ENCODE results near the gene KDM4C. TPM values are rescaled to one million over a fixed set of nuclear protein-coding genes. Genes with fewer than 3 reads are reported as not detected.

Gene KDM4C
- polyA plus RNA-seq, 1 donor (not counting 4 experiments of a cell fraction or from before 2014, with no cell fraction given) = 17.2 TPM

- DNase-seq (ENCODE audit: low read depth, low spot score) (no peak), FAIRE-seq (no peak)
- H3K79me2 ChIP-seq (ENCODE audit: control insufficient read depth, insufficient read depth, low read length) = no peaks in the 10 kb centered on the region
- no peaks in the 10 kb centered on the region for H4K20me1 ChIP-seq (ENCODE audit: control insufficient read depth, extremely low read depth, insufficient read depth, low read length)
- H3K36me3 ChIP-seq (ENCODE audit: control insufficient read depth in 2 of 2, extremely low read depth in 1 of 2, insufficient read depth in 2 of 2, low read length in 2 of 2) = no peaks in the 10 kb centered on the region
- no peaks in the 10 kb centered on the region for H3K9me3 ChIP-seq (ENCODE audit: control insufficient read depth, low read depth, low read length)
- dilution Hi-C loops (cut with MboI; ENCODE audit: extremely low pct_ligation_motif_present, low sequenced_read_pairs) = no loop called here
- no peak overlapping the region for H3K4me2 ChIP-seq (ENCODE audit: control insufficient read depth, extremely low read depth, insufficient read depth, low read depth, low read length)
- no peak overlapping the region for H3K27ac ChIP-seq (ENCODE audit: control insufficient read depth, insufficient read depth, low read length)
- H3K9me1 ChIP-seq (ENCODE audit: control insufficient read depth, extremely low read depth, insufficient read depth, low read length) = no peaks in the 10 kb centered on the region
- TF ChIP-seq, protein P1, sequence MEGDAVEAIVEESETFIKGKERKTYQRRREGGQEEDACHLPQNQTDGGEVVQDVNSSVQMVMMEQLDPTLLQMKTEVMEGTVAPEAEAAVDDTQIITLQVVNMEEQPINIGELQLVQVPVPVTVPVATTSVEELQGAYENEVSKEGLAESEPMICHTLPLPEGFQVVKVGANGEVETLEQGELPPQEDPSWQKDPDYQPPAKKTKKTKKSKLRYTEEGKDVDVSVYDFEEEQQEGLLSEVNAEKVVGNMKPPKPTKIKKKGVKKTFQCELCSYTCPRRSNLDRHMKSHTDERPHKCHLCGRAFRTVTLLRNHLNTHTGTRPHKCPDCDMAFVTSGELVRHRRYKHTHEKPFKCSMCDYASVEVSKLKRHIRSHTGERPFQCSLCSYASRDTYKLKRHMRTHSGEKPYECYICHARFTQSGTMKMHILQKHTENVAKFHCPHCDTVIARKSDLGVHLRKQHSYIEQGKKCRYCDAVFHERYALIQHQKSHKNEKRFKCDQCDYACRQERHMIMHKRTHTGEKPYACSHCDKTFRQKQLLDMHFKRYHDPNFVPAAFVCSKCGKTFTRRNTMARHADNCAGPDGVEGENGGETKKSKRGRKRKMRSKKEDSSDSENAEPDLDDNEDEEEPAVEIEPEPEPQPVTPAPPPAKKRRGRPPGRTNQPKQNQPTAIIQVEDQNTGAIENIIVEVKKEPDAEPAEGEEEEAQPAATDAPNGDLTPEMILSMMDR (optimal IDR thresholded peaks at IDR 0.05 in 1 of 3, IDR thresholded peaks at IDR 0.05 in 1 of 3, conservative IDR thresholded peaks at IDR 0.05 in 1 of 3; ENCODE audit: extremely low read depth in 1 of 3, insufficient read depth in 2 of 3, low read length in 3 of 3) = no peak
- TF ChIP-seq EZH2 (IDR thresholded peaks at IDR 0.05; ENCODE audit: low read length) = no peak
- no peaks in the 10 kb centered on the region for H3K27me3 ChIP-seq (ENCODE audit: control insufficient read depth, extremely low read depth, insufficient read depth, low read length)
- no peak overlapping the region for H2AFZ ChIP-seq (ENCODE audit: control insufficient read depth, low read length)
- no peaks in the 10 kb centered on the region for H3K4me1 ChIP-seq (ENCODE audit: control insufficient read depth, extremely low read depth, insufficient read depth, low read length)
- H3K9ac ChIP-seq (ENCODE audit: control insufficient read depth, extremely low read depth, insufficient read depth, low read length) = no peak overlapping the region
- no peak overlapping the region for H3K4me3 ChIP-seq (ENCODE audit: control insufficient read depth in 2 of 3, extremely low read depth in 1 of 3, insufficient read depth in 2 of 3, low read depth in 1 of 3, low read length in 3 of 3)
Observed at GRCh38 chr9:6834306-6834705, 76.5 kb downstream of the KDM4C start.

- Histone ChIP-seq H3K79me2 (ENCODE audit: control insufficient read depth, insufficient read depth, low read length) (no peaks in the 10 kb centered on the region), H3K9me1 (ENCODE audit: control insufficient read depth, extremely low read depth, insufficient read depth, low read length) (no peaks in the 10 kb centered on the region), H3K27me3 (ENCODE audit: control insufficient read depth, extremely low read depth, insufficient read depth, low read length) (no peaks in the 10 kb centered on the region), H3K4me2 (ENCODE audit: control insufficient read depth, extremely low read depth, insufficient read depth, low read depth, low read length) (no peak overlapping the region), H3K4me3 (ENCODE audit: control insufficient read depth in 2 of 3, extremely low read depth in 1 of 3, insufficient read depth in 2 of 3, low read depth in 1 of 3, low read length in 3 of 3) (no peak overlapping the region), H3K36me3 (ENCODE audit: control insufficient read depth in 2 of 2, extremely low read depth in 1 of 2, insufficient read depth in 2 of 2, low read length in 2 of 2) (no peaks in the 10 kb centered on the region), H3K9me3 (ENCODE audit: control insufficient read depth, low read depth, low read length) (no peaks in the 10 kb centered on the region), H2AFZ (ENCODE audit: control insufficient read depth, low read length) (no peak overlapping the region), H3K27ac (ENCODE audit: control insufficient read depth, insufficient read depth, low read length) (no peak overlapping the region), H4K20me1 (ENCODE audit: control insufficient read depth, extremely low read depth, insufficient read depth, low read length) (no peaks in the 10 kb centered on the region), H3K4me1 (ENCODE audit: control insufficient read depth, extremely low read depth, insufficient read depth, low read length) (peaks cover 2% of the 10 kb centered on the region), H3K9ac (ENCODE audit: control insufficient read depth, extremely low read depth, insufficient read depth, low read length) (no peak overlapping the region)
- dilution Hi-C loops (cut with MboI; ENCODE audit: extremely low pct_ligation_motif_present, low sequenced_read_pairs) = no loop called here
- no peak for TF ChIP-seq EZH2 (IDR thresholded peaks at IDR 0.05; ENCODE audit: low read length)
- TF ChIP-seq, protein P1 (optimal IDR thresholded peaks at IDR 0.05 in 1 of 3, IDR thresholded peaks at IDR 0.05 in 1 of 3, conservative IDR thresholded peaks at IDR 0.05 in 1 of 3; ENCODE audit: extremely low read depth in 1 of 3, insufficient read depth in 2 of 3, low read length in 3 of 3) = no peak
- FAIRE-seq = no peak
- DNase-seq (ENCODE audit: low read depth, low spot score) = no peak
Observed at GRCh38 chr9:6838158-6838557, 80.4 kb downstream of the KDM4C start.
